Endodermal cell (in vitro differentiated cells): Measurements from ENCODE around the gene SMIM41. TPM values are rescaled to one million over a fixed set of nuclear protein-coding genes. Genes with fewer than 3 reads are reported as not detected.

Source experiments
- DNase-seq: peaks from one replicate; pipeline ENCODE4 v3.0.0-alpha.2; 2017
- H3K27ac ChIP-seq: 2 replicates; pipeline ENCODE4 v1.5.1; 2013; ENCODE audit warnings: mild to moderate bottlenecking, low read depth, low read length, moderate library complexity
- H3K27me3 ChIP-seq: 2 replicates; pipeline ENCODE4 v1.6.1; 2013; ENCODE audit warnings: mild to moderate bottlenecking, low read length, moderate library complexity; ENCODE audit not compliant: insufficient read depth, control insufficient read depth, poor library complexity, severe bottlenecking
- H3K36me3 ChIP-seq: 2 replicates; pipeline ENCODE4 v1.7.0; 2013; ENCODE audit warnings: mild to moderate bottlenecking, low read length, moderate library complexity; ENCODE audit not compliant: control insufficient read depth, insufficient read depth
- H3K4me1 ChIP-seq: one replicate; pipeline ENCODE4 v1.7.0; 2013; ENCODE audit warnings: low read length; ENCODE audit not compliant: control insufficient read depth, insufficient read depth
- H3K4me3 ChIP-seq: 2 replicates; pipeline ENCODE4 v1.5.1; 2013; ENCODE audit warnings: mild to moderate bottlenecking, low read length, moderate library complexity
- H3K9ac ChIP-seq: 2 replicates; pipeline ENCODE4 v1.6.1; 2013; ENCODE audit warnings: mild to moderate bottlenecking, low read length, moderate library complexity; ENCODE audit not compliant: poor library complexity, severe bottlenecking; ENCODE audit errors: extremely low read depth
- H3K9me3 ChIP-seq: 2 replicates; pipeline ENCODE4 v1.6.1; 2013; ENCODE audit warnings: mild to moderate bottlenecking, low read length, moderate library complexity; ENCODE audit not compliant: control insufficient read depth
- H3K27ac Mint-ChIP-seq: 2 replicates; pipeline ENCODE4 v1.8.0; 2020; ENCODE audit warnings: mixed read lengths
- H3K27me3 Mint-ChIP-seq: 2 replicates; pipeline ENCODE4 v1.8.0; 2021; ENCODE audit warnings: mild to moderate bottlenecking, mixed read lengths; ENCODE audit not compliant: insufficient read depth
- H3K36me3 Mint-ChIP-seq: 2 replicates; pipeline ENCODE4 v1.8.0; 2020; ENCODE audit warnings: low read depth, mixed read lengths
- H3K4me1 Mint-ChIP-seq: 2 replicates; pipeline ENCODE4 v1.8.0; 2020; ENCODE audit warnings: mixed read lengths
- H3K4me3 Mint-ChIP-seq: 2 replicates; pipeline ENCODE4 v1.8.0; 2020; ENCODE audit warnings: mild to moderate bottlenecking, moderate library complexity, mixed read lengths
- H3K9me3 Mint-ChIP-seq: 2 replicates; pipeline ENCODE4 v1.8.0; 2020; ENCODE audit warnings: mild to moderate bottlenecking, mixed read lengths
- CTCF ChIP-seq: fragments of 200-600 bp; sonication (generic); conservative IDR thresholded peaks from 2 replicates; pipeline ENCODE4 v1.5.0; 2021; ENCODE audit warnings: antibody characterized with exemption, mild to moderate bottlenecking
- WGBS, 2 experiments: methylation state at CpG; one replicate each; pipeline versions ENCODE4 v1.1.5 to v1.1.7; 2013; ENCODE audit warnings: missing lambda C conversion rate in 2 of 2, mixed read lengths in 1 of 2; ENCODE audit not compliant: insufficient coverage in 1 of 2, insufficient read length in 1 of 2; 5-methylcytosine and 5-hydroxymethylcytosine counted together
- total RNA-seq, 2 donors: library from RNA; stranded (reverse); fragmentation: NEBNext Ultra II Directional in 1 of 2; extraction: Animal tissue kit (Norgen Biotek cat#: 25700) in 1 of 2; gene quantifications; 2 replicates in 1 of 2; 3 replicates in 1 of 2; pipeline ENCODE4 v1.2.1, GENCODE V29; 2021

The SMIM41 gene
- total RNA-seq, 2 donors from 2014 or later: not detected

- WGBS, 2 experiments: 90 to 93% methylated on average over 8 to 12 of the region's 12 CpGs
- DNase-seq: no peak
Measured at GRCh38 chr12:52063981-52064649, 15.4 kb upstream of the SMIM41 start.

GRCh38 chr12:52066346-52067080, 13.0 kb upstream of the SMIM41 start:
- H3K4me3 ChIP-seq: no peak overlapping the region
- Mint-ChIP-seq H3K27ac (no peak overlapping the region), H3K4me3 (no peak overlapping the region)

More at GRCh38 chr12:52063981-52064649, 15.4 kb upstream of the SMIM41 start:
- no peaks in the 10 kb centered on the region for H3K36me3 ChIP-seq
- peaks cover 19% of the 10 kb centered on the region for H3K27me3 ChIP-seq
- H3K27ac Mint-ChIP-seq: no peak overlapping the region
- peak overlapping the region; percentile 32 for H3K27ac ChIP-seq
- no peak overlapping the region for H3K4me3 Mint-ChIP-seq
- no peaks in the 10 kb centered on the region for H3K36me3 Mint-ChIP-seq
- no peak overlapping the region for H3K9ac ChIP-seq
- peaks cover 6% of the 10 kb centered on the region for H3K4me1 Mint-ChIP-seq
- peaks cover 1% of the 10 kb centered on the region for H3K9me3 Mint-ChIP-seq
- TF ChIP-seq CTCF: no peak
- H3K4me3 ChIP-seq: no peak overlapping the region
- H3K4me1 ChIP-seq: no peaks in the 10 kb centered on the region
- peaks cover 30% of the 10 kb centered on the region for H3K27me3 Mint-ChIP-seq
- no peaks in the 10 kb centered on the region for H3K9me3 ChIP-seq

GRCh38 chr12:52067081-52067374, 12.5 kb upstream of the SMIM41 start:
- Histone ChIP-seq H3K36me3 (no peaks in the 10 kb centered on the region), H3K27ac (no peak overlapping the region), H3K4me3 (no peak overlapping the region), H3K4me1 (no peaks in the 10 kb centered on the region), H3K9me3 (no peaks in the 10 kb centered on the region), H3K27me3 (peaks cover 19% of the 10 kb centered on the region), H3K9ac (no peak overlapping the region)
- Mint-ChIP-seq H3K36me3 (peaks cover 2% of the 10 kb centered on the region), H3K9me3 (peaks cover 1% of the 10 kb centered on the region), H3K27me3 (peaks cover 30% of the 10 kb centered on the region), H3K4me1 (peaks cover 20% of the 10 kb centered on the region), H3K27ac (no peak overlapping the region), H3K4me3 (no peak overlapping the region)
- DNase-seq: no peak
- no peak for TF ChIP-seq CTCF
- WGBS, 2 experiments: 81 to 83% methylated on average over 2 to 3 of the region's 3 CpGs

More at GRCh38 chr12:52066346-52067080, 13.0 kb upstream of the SMIM41 start:
- no peak for DNase-seq
- no peak for TF ChIP-seq CTCF
- Mint-ChIP-seq H3K9me3 (peaks cover 1% of the 10 kb centered on the region), H3K36me3 (no peaks in the 10 kb centered on the region), H3K4me1 (peaks cover 20% of the 10 kb centered on the region), H3K27me3 (peaks cover 30% of the 10 kb centered on the region)
- Histone ChIP-seq H3K4me1 (no peaks in the 10 kb centered on the region), H3K9me3 (no peaks in the 10 kb centered on the region), H3K9ac (no peak overlapping the region), H3K27ac (no peak overlapping the region), H3K27me3 (peaks cover 19% of the 10 kb centered on the region), H3K36me3 (no peaks in the 10 kb centered on the region)
- 60 to 65% methylated on average over 5 to 8 of the region's 8 CpGs for WGBS, 2 experiments
